HT-29 (cell line): ENCODE results near the gene MAGI1. TPM values are rescaled to one million over a fixed set of nuclear protein-coding genes. Genes with fewer than 3 reads are reported as not detected.

Experiments used
- DNase-seq: peaks from one replicate; pipeline ENCODE4 v3.0.0-alpha.2; 2015; ENCODE audit warnings: low spot score
- total RNA-seq: library from RNA; depleted of rRNA; stranded (reverse); fragments of >200 nt; shearing (Covaris generic); gene quantifications from 2 replicates; pipeline ENCODE4 v1.2.3, GENCODE V29; 2014

The MAGI1 gene
- total RNA-seq, 1 experiment from 2014 or later = 15.6 TPM

DNA sequence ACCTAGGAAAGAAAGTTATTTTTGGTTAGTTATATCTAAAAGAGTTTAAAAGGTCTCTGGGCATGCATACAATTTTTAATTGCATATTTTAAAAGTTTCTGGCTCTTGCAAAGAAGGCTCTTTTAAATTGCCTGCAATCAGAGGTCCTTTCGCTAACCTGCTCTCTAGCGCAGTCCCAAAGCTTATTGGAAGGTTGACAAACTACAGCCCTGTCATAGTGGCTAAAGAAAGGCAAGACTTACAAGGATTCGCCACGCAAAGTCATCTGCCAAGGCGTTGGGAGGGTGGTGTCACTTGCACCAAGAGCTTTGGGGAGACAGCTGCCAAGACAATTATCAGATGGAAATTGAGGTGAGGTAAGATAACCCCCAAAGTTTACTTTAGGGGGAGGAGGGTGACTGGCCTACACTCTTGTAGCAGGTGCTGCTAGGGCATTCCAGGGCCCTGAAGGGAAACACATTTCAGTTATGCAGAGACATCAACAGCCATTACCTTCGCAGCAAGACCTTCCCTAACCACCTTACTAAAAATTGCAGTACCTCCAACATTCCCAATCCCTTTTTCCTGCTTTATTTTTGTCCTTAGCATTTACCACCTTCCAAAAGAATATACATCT is 606.2 kb downstream of the MAGI1 start:
- no peak for DNase-seq

DNA sequence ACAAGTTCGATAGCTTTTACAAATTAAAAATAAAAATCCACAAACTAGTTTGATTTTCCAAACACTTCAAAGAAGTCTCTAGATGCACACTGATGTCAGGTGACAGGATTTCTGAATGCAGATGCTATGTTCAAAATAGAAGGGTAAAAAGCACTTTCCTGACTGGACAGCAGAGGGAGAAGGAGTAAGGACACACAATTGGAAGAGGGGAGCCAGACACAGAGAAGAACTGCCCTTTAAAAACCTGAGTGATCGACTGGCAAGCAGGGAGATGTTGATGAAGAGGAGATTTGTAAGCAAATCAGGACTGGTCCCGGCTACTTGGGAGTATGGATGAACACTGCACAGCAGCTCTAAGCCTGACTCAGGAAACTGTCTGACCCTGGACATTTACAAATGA is 612.8 kb downstream of the MAGI1 start:
- DNase-seq = peak; percentile 19

GRCh38 chr3:65422154-65422553 is 616.6 kb downstream of the MAGI1 start:
- DNase-seq = no peak

- no peak for DNase-seq
These were observed 619.5 kb downstream of the MAGI1 start for GRCh38 chr3:65419233-65419632.

- DNase-seq = no peak
These were observed 624.8 kb downstream of the MAGI1 start for GRCh38 chr3:65413891-65414290.

DNA sequence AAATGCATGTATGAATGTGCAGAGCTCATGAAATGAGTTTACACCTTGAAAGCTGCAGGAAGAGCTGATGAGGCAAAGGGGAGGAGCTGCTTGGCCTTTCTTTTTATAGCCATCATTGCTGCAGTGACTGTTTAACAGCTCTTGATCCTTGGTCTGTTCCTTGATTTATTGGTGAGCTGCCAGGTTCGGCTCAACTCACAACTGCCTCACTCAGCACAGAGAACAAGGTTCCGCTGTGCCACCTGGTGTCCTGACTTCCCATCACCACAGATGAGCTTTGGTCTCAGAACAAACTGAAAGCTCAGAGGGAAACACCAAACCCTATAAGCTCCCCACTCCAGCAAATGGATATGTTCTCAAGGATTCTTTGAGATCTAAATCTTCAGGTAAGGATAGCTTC is 626.1 kb downstream of the MAGI1 start:
- DNase-seq = peak; percentile 69

- DNase-seq = no peak
These were observed 627.4 kb downstream of the MAGI1 start for GRCh38 chr3:65411367-65411766.

- no peak for DNase-seq
These were observed 629.5 kb downstream of the MAGI1 start for GRCh38 chr3:65409176-65409569.

DNA sequence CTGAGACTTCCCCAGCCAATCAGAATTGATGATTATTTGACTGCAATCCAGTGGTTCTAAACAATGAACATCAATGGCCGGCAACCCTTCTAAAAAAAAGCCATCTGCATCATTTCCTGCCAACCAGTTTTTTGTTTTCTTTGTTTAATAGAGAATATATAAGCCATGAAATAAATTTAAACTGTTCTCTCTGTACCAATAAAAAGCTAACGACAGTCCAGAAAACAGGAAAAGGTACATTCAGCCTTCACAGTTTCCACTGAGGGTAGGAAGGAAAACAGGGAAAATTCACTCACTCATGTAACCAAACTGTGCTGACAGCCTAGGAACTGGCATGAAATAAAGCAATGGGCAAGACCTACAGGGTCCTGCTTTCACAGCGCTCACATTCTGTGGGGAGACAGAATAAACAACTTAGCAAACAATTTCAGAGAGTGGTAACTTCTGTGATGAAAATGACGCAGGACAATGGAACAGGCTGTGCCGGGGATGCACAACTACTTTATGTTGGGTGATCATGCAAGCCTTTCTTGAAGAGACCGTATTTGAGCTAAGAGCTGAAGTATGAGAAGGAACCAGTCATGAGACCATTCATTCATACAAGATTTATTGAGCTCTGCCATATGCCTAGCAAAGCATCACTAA is 630.1 kb downstream of the MAGI1 start:
- DNase-seq = no peak

DNA sequence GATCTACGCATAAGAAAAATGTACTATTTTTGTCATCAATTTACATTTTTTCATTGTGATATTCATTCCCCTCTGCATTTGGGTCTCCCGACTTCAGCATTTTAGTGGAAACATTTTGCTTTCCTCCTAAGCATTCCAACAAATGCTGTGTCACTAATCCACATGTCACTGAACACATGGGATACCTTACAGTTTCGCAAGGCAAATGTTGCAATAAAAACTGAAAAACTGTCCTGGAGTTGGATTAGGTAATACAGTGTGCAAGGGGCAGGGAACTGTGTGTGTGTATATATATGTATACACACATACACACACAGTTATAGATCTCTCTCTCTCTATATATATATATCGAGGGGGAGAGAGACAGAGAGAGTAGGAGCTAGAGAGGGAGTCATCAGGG is 632.2 kb downstream of the MAGI1 start:
- DNase-seq = no peak

GRCh38 chr3:65402597-65402996 is 636.1 kb downstream of the MAGI1 start:
- DNase-seq = no peak

DNA sequence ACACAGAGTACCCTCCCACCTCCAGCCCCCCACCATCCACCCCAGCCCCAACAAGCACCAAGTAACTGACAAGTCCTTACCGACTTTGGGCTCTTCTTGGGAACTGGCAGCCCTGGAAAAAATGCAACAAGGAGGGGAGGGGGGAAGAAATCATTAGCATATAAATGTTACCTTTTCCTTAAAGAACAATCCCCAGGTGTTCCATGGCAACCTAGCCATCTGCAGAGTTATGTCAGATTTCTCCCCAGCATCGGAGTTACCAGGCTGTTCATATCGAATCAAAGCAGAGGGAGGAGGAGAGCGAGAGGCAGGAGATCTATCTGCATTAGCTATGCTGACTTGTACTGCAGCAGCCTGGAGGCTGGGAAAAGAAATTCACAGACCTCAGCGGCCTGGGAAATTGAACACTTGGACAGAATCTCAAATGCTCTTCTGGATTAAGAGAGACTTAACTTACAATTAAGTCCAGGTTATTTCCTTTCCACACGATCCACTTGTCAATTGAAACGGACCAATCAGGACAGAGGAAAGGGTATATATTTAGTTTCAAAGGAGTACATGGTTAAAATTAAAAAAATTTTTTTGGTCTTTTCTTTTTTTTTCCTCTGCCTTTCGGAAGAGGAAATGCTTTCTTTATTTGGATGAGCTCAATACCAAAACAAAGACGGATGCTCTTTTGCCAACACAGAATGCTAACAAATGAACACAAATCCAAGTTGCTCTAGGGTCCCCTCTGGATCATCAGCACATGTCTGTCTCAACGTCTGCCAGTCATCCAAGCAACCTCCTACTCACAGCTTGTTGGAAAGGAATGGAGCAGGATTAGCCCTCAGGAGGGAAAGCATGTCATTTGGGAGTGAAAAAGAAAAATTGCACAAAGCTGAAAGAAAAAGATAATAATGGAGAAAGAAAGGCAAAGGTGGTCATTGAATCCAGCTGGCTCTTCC is 637.1 kb downstream of the MAGI1 start:
- DNase-seq = no peak

- no peak for DNase-seq
These were observed 637.8 kb downstream of the MAGI1 start for GRCh38 chr3:65400899-65401298.

DNA sequence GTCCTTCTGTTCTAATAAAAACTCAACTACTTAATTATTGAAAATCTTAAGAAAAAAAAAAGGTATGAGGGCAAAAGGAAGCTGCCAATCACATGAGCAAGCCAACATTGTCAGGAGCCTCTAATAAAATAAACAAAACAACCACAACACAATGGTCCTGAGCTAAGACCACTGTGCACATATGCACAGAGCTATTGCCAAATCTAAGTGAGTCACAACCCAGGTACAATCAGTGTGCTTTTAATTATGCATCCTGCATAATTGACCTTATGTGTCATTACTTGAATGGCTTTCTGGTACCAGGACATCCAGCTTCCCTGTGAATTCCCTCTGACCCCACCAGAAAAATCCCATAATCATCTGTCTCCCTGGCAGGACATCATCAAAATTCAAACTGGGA is 639.8 kb downstream of the MAGI1 start:
- no peak for DNase-seq

GRCh38 chr3:65396078-65396477 is 642.6 kb downstream of the MAGI1 start:
- no peak for DNase-seq

GRCh38 chr3:65391068-65391467 is 647.6 kb downstream of the MAGI1 start:
- no peak for DNase-seq

- no peak for DNase-seq
These were observed 652.9 kb downstream of the MAGI1 start for GRCh38 chr3:65385805-65386204.

DNA sequence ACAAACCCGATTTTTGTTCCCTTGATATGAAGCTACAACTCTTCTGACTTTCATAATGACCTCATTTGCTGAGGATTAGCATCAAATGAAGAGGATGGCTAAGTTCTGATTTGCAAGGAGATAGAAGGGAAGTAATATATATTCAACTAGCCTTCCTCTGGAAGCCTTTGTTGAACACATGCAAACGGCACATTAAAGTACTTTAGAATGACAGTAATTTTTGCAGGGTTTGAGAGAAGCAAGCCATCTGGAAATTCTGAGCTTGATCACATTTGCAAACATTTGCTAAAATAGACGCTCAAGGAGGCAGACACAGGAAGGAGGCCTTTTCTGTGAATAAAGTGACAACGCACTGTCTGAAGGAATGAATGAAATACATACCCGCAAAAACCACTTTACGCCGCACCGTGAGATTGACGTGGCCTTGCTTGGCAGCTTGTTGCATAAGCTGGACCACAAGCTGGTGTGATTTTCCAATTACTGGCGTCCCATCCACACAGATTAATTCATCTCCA is 657.2 kb downstream of the MAGI1 start:
- DNase-seq = no peak

- no peak for DNase-seq
These were observed 659.5 kb downstream of the MAGI1 start for GRCh38 chr3:65379223-65379622.

DNA sequence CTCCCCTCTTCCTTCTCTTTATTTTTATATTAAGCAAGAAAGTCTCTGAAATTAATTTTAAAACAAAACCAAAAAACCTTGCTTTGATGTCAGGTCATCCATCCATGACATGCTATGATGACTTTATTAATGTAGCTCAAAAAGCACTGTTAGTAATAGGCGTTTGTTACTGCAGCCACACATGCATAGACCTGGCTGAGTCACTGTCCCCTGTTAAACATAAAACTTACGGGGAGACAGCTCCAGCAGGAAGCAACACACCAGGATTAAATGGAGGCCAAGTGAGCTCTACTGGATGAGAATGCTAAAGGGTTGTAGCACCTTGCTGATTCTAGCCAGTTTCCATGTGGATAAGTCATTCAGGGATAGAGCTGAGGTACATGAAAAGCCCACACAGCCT is 661.1 kb downstream of the MAGI1 start:
- DNase-seq = no peak

GRCh38 chr3:65376426-65376825 is 662.3 kb downstream of the MAGI1 start:
- no peak for DNase-seq

- peak; percentile 1 for DNase-seq
These were observed 667.7 kb downstream of the MAGI1 start for GRCh38 chr3:65371053-65371452.
